GM12878 (cell line): ENCODE data around the gene NBPF3. TPM values are rescaled to one million over a fixed set of nuclear protein-coding genes. Genes with fewer than 3 reads are reported as not detected.
"Not testable (repeated sequence)": the region's sequence is repeated elsewhere in the genome, so short reads cannot be mapped to it uniquely, and the experiment has no call there.

ENCODE experiments used
- ATAC-seq: fragments of 200-7000 bp; cut with Tn5 transposase; 3 replicates; pipeline ENCODE4 v1.9.1; 2020; ENCODE audit warnings: mild to moderate bottlenecking, moderate library complexity
- BruUV-seq: library from RNA; stranded (reverse); fragments of 400-500 nt; replicated peaks from 2 replicates; lab custom pipeline; 2021; lab: Mats Ljungman, UMichigan
- CTCF ChIA-PET: fragments of 300-600 bp; sonication (Branson Sonifier 250); formaldehyde crosslinking; extraction: SDS; loops from one replicate; lab custom pipeline; 2021; ENCODE audit warnings: inconsistent platforms; lab: Yijun Ruan, JAX
- POLR2A ChIA-PET: fragments of 350-600 bp; formaldehyde crosslinking; extraction: SDS; loops from one replicate; lab custom pipeline; 2021; ENCODE audit warnings: inconsistent platforms; lab: Charles Lee
- RAD21 ChIA-PET: fragments of 300-600 bp; sonication (Branson Sonifier 250); formaldehyde crosslinking; loops from one replicate; lab custom pipeline; 2023; ENCODE audit warnings: antibody characterized with exemption; ENCODE audit not compliant: unreplicated experiment; lab: Charles Lee
- SMC1A ChIA-PET: fragments of 300-600 bp; sonication (Branson Sonifier 250); formaldehyde crosslinking; loops from one replicate; lab custom pipeline; 2023; ENCODE audit not compliant: unreplicated experiment, uncharacterized antibody; lab: Charles Lee
- DNase-seq: peaks from one replicate; pipeline ENCODE4 v3.0.0-alpha.2; 2011; ENCODE audit warnings: low read depth, low spot score
- FAIRE-seq: peaks from 3 replicates; lab custom pipeline; 2011; peaks lifted over from hg19 to GRCh38; lab: Jason Lieb, UNC
- H2AFZ ChIP-seq: 2 replicates; pipeline ENCODE4 v1.6.0; 2011; ENCODE audit warnings: low read depth, low read length, control low read depth; ENCODE audit not compliant: control insufficient read depth
- H3K27ac ChIP-seq: 2 replicates; pipeline ENCODE4 v1.5.1; 2011; ENCODE audit warnings: control low read depth; ENCODE audit not compliant: control insufficient read depth, insufficient read depth
- H3K27me3 ChIP-seq, 2 experiments: replicated peaks in 1 of 2; 2 replicates each; pipeline versions ENCODE4 v1.6.0 to v1.6.1; 2011; ENCODE audit warnings: low read length in 1 of 2; ENCODE audit not compliant: control insufficient read depth in 2 of 2, insufficient read depth in 2 of 2
- H3K36me3 ChIP-seq, 2 experiments: 2 replicates each; pipeline ENCODE4 v1.5.1; 2011; ENCODE audit warnings: low read length in 1 of 2; ENCODE audit not compliant: control insufficient read depth in 2 of 2, insufficient read depth in 2 of 2
- H3K4me1 ChIP-seq: 2 replicates; pipeline ENCODE4 v1.6.1; 2011; ENCODE audit warnings: mild to moderate bottlenecking, low read length, moderate library complexity, mixed read lengths; ENCODE audit not compliant: control insufficient read depth, insufficient read depth
- H3K4me2 ChIP-seq: 2 replicates; pipeline ENCODE4 v1.6.0; 2011; ENCODE audit warnings: control low read depth; ENCODE audit not compliant: control insufficient read depth, insufficient read depth
- H3K4me3 ChIP-seq: fragments of 200-600 bp; sonication (generic); 2 replicates; pipeline ENCODE4 v1.5.1; 2016
- H3K79me2 ChIP-seq: 2 replicates; pipeline ENCODE4 v1.6.0; 2011; ENCODE audit warnings: low read length; ENCODE audit not compliant: control insufficient read depth, insufficient read depth
- H3K9ac ChIP-seq: 2 replicates; pipeline ENCODE4 v1.8.0; 2011; ENCODE audit warnings: low read length, control low read depth, mixed read lengths; ENCODE audit not compliant: control insufficient read depth, insufficient read depth
- H3K9me3 ChIP-seq: replicated peaks from 3 replicates; pipeline ENCODE4 v1.5.1; 2011; ENCODE audit warnings: mild to moderate bottlenecking, low read length; ENCODE audit not compliant: control insufficient read depth, insufficient read depth
- H4K20me1 ChIP-seq: 2 replicates; pipeline ENCODE4 v1.6.0; 2011; ENCODE audit not compliant: control insufficient read depth, insufficient read depth
- EZH2 ChIP-seq: IDR thresholded peaks from 2 replicates; pipeline ENCODE4 v1.6.1; 2012; ENCODE audit warnings: low read depth, mild to moderate bottlenecking, control low read depth, inconsistent platforms, low read length, borderline replicate concordance; ENCODE audit not compliant: control insufficient read depth
- KLF5 ChIP-seq: fragments of 450-650 bp; IDR thresholded peaks from 2 replicates; pipeline ENCODE4 v1.6.1; 2014; ENCODE audit warnings: mild to moderate bottlenecking; ENCODE audit not compliant: partially characterized antibody
- SUPT20H ChIP-seq: IDR thresholded peaks from 2 replicates; pipeline ENCODE4 v1.6.1; 2011; ENCODE audit warnings: low read depth, mild to moderate bottlenecking, low read length, moderate library complexity, borderline replicate concordance; ENCODE audit not compliant: control insufficient read depth
- TBL1XR1 ChIP-seq: IDR thresholded peaks from 2 replicates; pipeline ENCODE4 v1.6.1; 2012; ENCODE audit warnings: low read depth, low read length, improper control_type of control experiment
- WRNIP1 ChIP-seq: IDR thresholded peaks from 2 replicates; pipeline ENCODE4 v1.6.1; 2011; ENCODE audit warnings: low read depth, low read length, improper control_type of control experiment, borderline replicate concordance
- ZBTB11 ChIP-seq: fragments of 450-650 bp; formaldehyde crosslinking; IDR thresholded peaks from 2 replicates; pipeline ENCODE4 v1.5.0; 2022; ENCODE audit warnings: mild to moderate bottlenecking, missing genetic modification characterization
- ZNF384 ChIP-seq: IDR thresholded peaks from 2 replicates; pipeline ENCODE4 v1.6.1; 2012; ENCODE audit warnings: low read depth, mild to moderate bottlenecking, low read length, improper control_type of control experiment, borderline replicate concordance
- WGBS: methylation state at CpG from one replicate; pipeline ENCODE4 v1.1.6; 2016; ENCODE audit warnings: low lambda C conversion rate; ENCODE audit not compliant: insufficient replicate concordance, insufficient coverage; ENCODE audit errors: missing lambda C conversion rate; 5-methylcytosine and 5-hydroxymethylcytosine counted together
- in situ Hi-C: fragments of 300-500 bp; cut with MboI; formaldehyde crosslinking; loops from 9 replicates; pipeline ENCODE4 v1.14.3; 2018; ENCODE audit warnings: mixed read lengths
- intact Hi-C: fragments of 100-400 bp; cut with micrococcal nuclease; formaldehyde crosslinking; loops from one replicate; pipeline ENCODE4 v1.14.2; 2022; ENCODE audit not compliant: unreplicated experiment
- polyA plus RNA-seq, 11 experiments: library from polyadenylated mRNA; depleted of rRNA in 4 of 11; unstranded in 6 of 11; stranded (reverse) in 5 of 11; fragments of >200 nt; fragmentation: Nextera tagmentation in 4 of 11; fragmentation: Illumina TruSeq in 1 of 11; extraction: Ambion mirVana in 4 of 11; extraction: Trizol in 1 of 11; gene quantifications; 1 replicate in 1 of 11; 2 replicates in 10 of 11; pipeline versions ENCODE4 v1.2.1 to v1.2.3, GENCODE V29; 2011 to 2016; ENCODE audit warnings: inconsistent platforms in 2 of 11, missing spikeins in 2 of 11, low read depth in 1 of 11
- total RNA-seq, 4 experiments: library from RNA; depleted of rRNA in 3 of 4; stranded (reverse); fragments of >200 nt in 3 of 4; fragmentation: Illumina TruSeq in 1 of 4; extraction: Trizol in 1 of 4; gene quantifications; 2 replicates each; pipeline versions ENCODE4 v1.2.1 to v1.2.3, GENCODE V29; 2013 to 2021

Gene NBPF3
- total and polyA plus RNA-seq, 10 of the 15 experiments (the other 5 are each of a cell fraction or from before 2014, with no cell fraction given) = 0.56 to 4.4 (median 2.7) TPM

GRCh38 chr1:21478356-21478755, 38.4 kb downstream of the NBPF3 start:
- ChIA-PET CTCF (interaction anchor here (1.3 kb wide), 1 partner anchor 208 kb away, joined by 4 read pairs; no protein-coding TSS in a partner anchor), RAD21 (interaction anchor here (0.6 to 0.8 kb wide), 2 partner anchors 170 to 278 kb away, joined by 3 read pairs; no protein-coding TSS in a partner anchor), SMC1A (no interaction called here), POLR2A (no interaction called here)
- ATAC-seq = no peak
- BruUV-seq = no TSS peak
- no peaks in the 10 kb centered on the region for H3K4me1 ChIP-seq
- no peaks in the 10 kb centered on the region for H3K79me2 ChIP-seq
- in situ Hi-C loops (no loop called here), intact Hi-C loops (no loop called here)
- no peak overlapping the region for H3K4me3 ChIP-seq
- 0 out of 4 replicates have a peak, but pooled peaks cover 0 to 3% of the 10 kb centered on the region in 2 experiments for H3K27me3 ChIP-seq
- H3K9ac ChIP-seq = no peak overlapping the region
- TF ChIP-seq ZNF384 (no peak), WRNIP1 (no peak), KLF5 (no peak), SUPT20H (no peak), ZBTB11 (CRISPR knock-in tag) (no peak), TBL1XR1 (no peak), EZH2 (no peak)
- H3K4me2 ChIP-seq = no peak overlapping the region
- 40% methylated on average over 6 of the region's 6 CpGs for WGBS
- no peaks in the 10 kb centered on the region for H3K36me3 ChIP-seq
- H4K20me1 ChIP-seq = no peaks in the 10 kb centered on the region
- H3K9me3 ChIP-seq = no peaks in the 10 kb centered on the region
- no peak overlapping the region for H3K27ac ChIP-seq
- no peak for DNase-seq
- H2AFZ ChIP-seq = no peak overlapping the region
- FAIRE-seq = no peak

GRCh38 chr1:21483881-21484280, 43.9 kb downstream of the NBPF3 start:
- H3K9me3 ChIP-seq, CTCF ChIA-PET, H3K27me3 ChIP-seq, H3K4me1 ChIP-seq, H3K4me2 ChIP-seq, POLR2A ChIA-PET, DNase-seq, intact Hi-C loops, H3K36me3 ChIP-seq, ATAC-seq, BruUV-seq, in situ Hi-C loops, SMC1A ChIA-PET, H3K9ac ChIP-seq, H4K20me1 ChIP-seq, FAIRE-seq, H3K4me3 ChIP-seq, H3K79me2 ChIP-seq, H2AFZ ChIP-seq, H3K27ac ChIP-seq, RAD21 ChIA-PET: not testable (repeated sequence)
- WGBS = 36% methylated on average over 4 of the region's 4 CpGs
